ENCODE measurements around the gene EIF2S2.

GRCh38 chr20:34089175-34089479 is 22.9 kb downstream of the EIF2S2 start:
- TF ChIP-seq EZH2 (IDR thresholded peaks at IDR 0.05; ENCODE audit: borderline replicate concordance) (no peak), CTCF (IDR thresholded peaks at IDR 0.05; ENCODE audit: poor library complexity) (no peak), EZH2phosphoT487 (IDR thresholded peaks at IDR 0.05; ENCODE audit: low read depth, severe bottlenecking, unreplicated experiment) (no peak)
